ENCODE data around the gene OPHN1. TPM values are rescaled to one million over a fixed set of nuclear protein-coding genes. Genes with fewer than 3 reads are reported as not detected.

The OPHN1 gene
- total RNA-seq, 1 donor from 2014 or later = 9.8 TPM

DNA sequence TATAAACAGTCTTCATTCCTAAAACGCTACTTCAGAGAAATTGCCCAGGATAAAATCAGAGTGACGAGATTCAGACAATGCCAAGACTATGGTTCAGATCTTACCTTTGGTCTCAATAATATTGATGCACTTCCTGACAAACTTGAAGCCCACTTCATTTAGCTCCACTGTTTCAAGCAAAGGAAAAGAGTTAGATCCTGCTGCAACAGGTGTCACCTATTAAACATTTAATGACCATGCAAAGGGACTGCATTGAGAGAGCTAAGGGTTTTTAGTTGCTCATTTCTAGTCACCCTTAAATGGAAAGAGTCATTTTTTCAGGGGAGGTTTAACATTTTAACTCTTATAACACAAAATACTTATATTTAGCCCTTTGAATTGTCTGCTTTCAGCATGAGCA is 239.5 kb downstream of the OPHN1 start:
- no peaks in the 10 kb centered on the region for H3K9me3 ChIP-seq
- ATAC-seq (no peak), DNase-seq (no peak)
- TF ChIP-seq, protein P1, sequence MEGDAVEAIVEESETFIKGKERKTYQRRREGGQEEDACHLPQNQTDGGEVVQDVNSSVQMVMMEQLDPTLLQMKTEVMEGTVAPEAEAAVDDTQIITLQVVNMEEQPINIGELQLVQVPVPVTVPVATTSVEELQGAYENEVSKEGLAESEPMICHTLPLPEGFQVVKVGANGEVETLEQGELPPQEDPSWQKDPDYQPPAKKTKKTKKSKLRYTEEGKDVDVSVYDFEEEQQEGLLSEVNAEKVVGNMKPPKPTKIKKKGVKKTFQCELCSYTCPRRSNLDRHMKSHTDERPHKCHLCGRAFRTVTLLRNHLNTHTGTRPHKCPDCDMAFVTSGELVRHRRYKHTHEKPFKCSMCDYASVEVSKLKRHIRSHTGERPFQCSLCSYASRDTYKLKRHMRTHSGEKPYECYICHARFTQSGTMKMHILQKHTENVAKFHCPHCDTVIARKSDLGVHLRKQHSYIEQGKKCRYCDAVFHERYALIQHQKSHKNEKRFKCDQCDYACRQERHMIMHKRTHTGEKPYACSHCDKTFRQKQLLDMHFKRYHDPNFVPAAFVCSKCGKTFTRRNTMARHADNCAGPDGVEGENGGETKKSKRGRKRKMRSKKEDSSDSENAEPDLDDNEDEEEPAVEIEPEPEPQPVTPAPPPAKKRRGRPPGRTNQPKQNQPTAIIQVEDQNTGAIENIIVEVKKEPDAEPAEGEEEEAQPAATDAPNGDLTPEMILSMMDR (IDR thresholded peaks at IDR 0.05) = no peak
- H3K36me3 ChIP-seq = no peaks in the 10 kb centered on the region
- no peak overlapping the region for H3K4me3 ChIP-seq
- H3K27me3 ChIP-seq = no peaks in the 10 kb centered on the region
- intact Hi-C loops (cut with DNase I) = loop anchor here (10.0 kb wide), 1 partner anchor 271 kb away; no protein-coding TSS in a partner anchor
- no peak overlapping the region for H3K27ac ChIP-seq
- no peaks in the 10 kb centered on the region for H3K4me1 ChIP-seq

DNA sequence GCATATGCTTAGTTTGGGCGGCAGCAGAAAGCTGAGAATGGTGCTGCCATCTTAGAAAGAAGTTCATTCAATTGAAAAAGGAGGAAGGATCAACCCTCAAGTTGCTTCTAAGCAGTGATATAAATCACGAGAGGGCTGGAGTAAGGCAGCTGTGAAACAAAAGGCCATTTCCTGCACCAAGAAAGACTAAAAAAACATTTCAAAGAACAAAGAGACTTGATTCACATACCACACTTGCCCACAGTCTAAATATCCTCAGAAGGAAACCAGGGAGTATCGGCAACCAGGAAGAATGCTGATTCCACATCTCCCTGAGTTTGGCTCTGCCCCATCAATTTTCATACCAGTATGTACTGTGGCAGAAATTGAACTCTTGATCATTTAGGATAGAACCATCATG is 240.1 kb downstream of the OPHN1 start:
- TF ChIP-seq, protein P1 (IDR thresholded peaks at IDR 0.05) = no peak
- intact Hi-C loops (cut with DNase I) = loop anchor here (10.0 kb wide), 1 partner anchor 272 kb away; no protein-coding TSS in a partner anchor
- Histone ChIP-seq H3K27ac (no peak overlapping the region), H3K4me1 (no peaks in the 10 kb centered on the region), H3K9me3 (no peaks in the 10 kb centered on the region), H3K4me3 (no peak overlapping the region), H3K27me3 (no peaks in the 10 kb centered on the region), H3K36me3 (no peaks in the 10 kb centered on the region)
- DNase-seq = no peak
- no peak for ATAC-seq

DNA sequence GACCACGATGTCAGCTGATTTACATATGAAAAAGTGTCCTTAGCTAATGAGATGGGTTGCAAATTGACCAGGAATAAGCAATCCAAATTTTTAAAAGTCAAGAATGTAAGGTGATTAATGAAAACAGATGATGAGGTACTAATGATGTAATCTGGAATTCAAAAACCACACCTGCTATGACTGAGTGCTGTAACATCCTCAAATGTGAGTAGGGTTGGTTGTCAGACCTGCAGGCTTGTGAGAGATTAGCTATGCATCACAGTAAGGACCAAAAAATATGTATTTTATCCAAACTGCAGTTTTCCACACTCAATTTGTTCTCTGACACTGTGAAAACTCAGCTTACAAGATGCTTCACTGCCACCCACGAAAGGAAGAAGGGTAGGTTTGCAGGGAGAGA is 242.5 kb downstream of the OPHN1 start:
- no peaks in the 10 kb centered on the region for H3K4me1 ChIP-seq
- DNase-seq (no peak), ATAC-seq (no peak)
- no peaks in the 10 kb centered on the region for H3K36me3 ChIP-seq
- H3K27me3 ChIP-seq = no peaks in the 10 kb centered on the region
- TF ChIP-seq, protein P1 (IDR thresholded peaks at IDR 0.05) = no peak
- no peak overlapping the region for H3K4me3 ChIP-seq
- no peak overlapping the region for H3K27ac ChIP-seq
- intact Hi-C loops (cut with DNase I) = loop anchor here (10.0 kb wide), 1 partner anchor 274 kb away; no protein-coding TSS in a partner anchor
- no peaks in the 10 kb centered on the region for H3K9me3 ChIP-seq

DNA sequence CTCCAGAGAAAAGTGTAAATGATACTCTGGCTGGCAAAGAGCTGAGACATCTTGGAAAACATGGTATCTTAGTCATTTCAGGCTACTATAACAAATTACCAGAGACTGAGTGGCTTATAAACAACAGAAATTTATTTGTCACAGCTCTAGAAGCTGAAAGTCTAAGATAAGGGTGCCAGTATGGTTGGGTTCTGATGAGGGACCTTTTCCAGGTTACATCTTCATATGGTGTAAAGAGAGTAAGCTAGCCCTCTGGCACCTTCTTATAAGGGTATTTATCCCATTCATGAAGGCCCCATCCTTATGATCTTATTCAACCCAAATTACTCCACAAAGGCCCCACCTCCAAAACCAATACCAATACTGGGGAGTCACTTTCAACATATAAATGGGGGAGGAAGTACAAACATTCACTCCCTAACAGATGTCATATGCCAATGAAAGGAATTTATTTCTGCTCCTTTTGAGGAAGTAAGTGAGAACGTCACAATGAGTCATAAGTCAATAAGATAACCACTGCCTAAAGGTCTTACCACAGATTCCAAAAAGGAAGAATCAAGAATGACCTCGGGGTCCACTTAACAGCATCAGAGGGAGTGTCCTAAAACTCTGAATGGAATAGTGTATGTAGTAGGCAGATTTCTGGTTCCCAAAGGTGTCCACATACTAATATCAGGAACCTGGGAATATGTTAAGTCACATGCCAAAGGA is 246.6 kb downstream of the OPHN1 start:
- DNase-seq = no peak
- intact Hi-C loops (cut with DNase I) = no loop called here
- ATAC-seq = peak; percentile 56

DNA sequence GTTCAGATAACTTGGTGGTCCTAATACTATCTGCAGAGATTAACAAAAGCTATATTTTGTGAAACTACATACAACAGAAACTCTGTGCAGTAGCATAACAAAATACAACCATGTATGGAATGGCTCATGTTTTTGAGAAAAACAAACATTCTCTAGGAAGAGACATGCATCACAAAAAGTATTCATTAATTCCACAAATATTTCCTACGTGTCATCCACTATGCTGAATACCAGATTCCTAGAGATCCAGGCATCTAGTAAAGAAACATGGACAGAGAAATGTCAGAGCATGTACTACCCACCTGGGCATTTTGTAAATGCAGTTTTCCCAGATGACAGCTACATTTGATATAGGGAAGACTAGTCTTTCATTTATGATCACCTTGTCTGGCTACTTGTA is 248.1 kb downstream of the OPHN1 start:
- H3K4me1 ChIP-seq = no peaks in the 10 kb centered on the region
- ATAC-seq = no peak
- no peak for DNase-seq
- no peak overlapping the region for H3K27ac ChIP-seq
- intact Hi-C loops (cut with DNase I) = no loop called here
- H3K4me3 ChIP-seq = no peak overlapping the region
- TF ChIP-seq, protein P1 (IDR thresholded peaks at IDR 0.05) = no peak
- H3K27me3 ChIP-seq = no peaks in the 10 kb centered on the region
- no peaks in the 10 kb centered on the region for H3K36me3 ChIP-seq
- H3K9me3 ChIP-seq = no peaks in the 10 kb centered on the region

More for the DNA sequence above, 246.6 kb downstream of the OPHN1 start:
- TF ChIP-seq, protein P1 (IDR thresholded peaks at IDR 0.05) = no peak
- no peaks in the 10 kb centered on the region for H3K36me3 ChIP-seq
- H3K27me3 ChIP-seq = no peaks in the 10 kb centered on the region
- H3K4me3 ChIP-seq = no peak overlapping the region
- no peak overlapping the region for H3K27ac ChIP-seq
- H3K4me1 ChIP-seq = no peaks in the 10 kb centered on the region
- H3K9me3 ChIP-seq = no peaks in the 10 kb centered on the region
